Keratinocyte (primary cell): Measurements from ENCODE around the gene KLF8. TPM values are rescaled to one million over a fixed set of nuclear protein-coding genes. Genes with fewer than 3 reads are reported as not detected.

Experiments used
- DNase-seq: peaks from one replicate; pipeline ENCODE4 v3.0.0-alpha.2; 2011; ENCODE audit warnings: low read depth, missing footprints, low spot score
- FAIRE-seq: peaks from 2 replicates; lab custom pipeline; 2011; peaks lifted over from hg19 to GRCh38; lab: Jason Lieb, UNC
- H2AFZ ChIP-seq: 2 replicates; pipeline ENCODE4 v1.6.0; 2012; ENCODE audit warnings: low read length, control low read depth, inconsistent platforms; ENCODE audit not compliant: control insufficient read depth
- H3K27ac ChIP-seq: 2 replicates; pipeline ENCODE4 v1.5.1; 2011; ENCODE audit warnings: low read length; ENCODE audit not compliant: control insufficient read depth, insufficient read depth
- H3K27me3 ChIP-seq: 3 replicates; pipeline ENCODE4 v1.6.0; 2011; ENCODE audit warnings: low read length; ENCODE audit not compliant: control insufficient read depth, insufficient read depth; ENCODE audit errors: extremely low read depth
- H3K36me3 ChIP-seq, 2 experiments: 2 replicates in 1 of 2; 3 replicates in 1 of 2; pipeline ENCODE4 v1.5.1; 2011; ENCODE audit warnings: low read length in 2 of 2, mild to moderate bottlenecking in 1 of 2; ENCODE audit not compliant: control insufficient read depth in 2 of 2, insufficient read depth in 2 of 2; ENCODE audit errors: extremely low read depth in 1 of 2
- H3K4me1 ChIP-seq: 3 replicates; pipeline ENCODE4 v1.5.1; 2011; ENCODE audit warnings: low read length; ENCODE audit not compliant: control insufficient read depth, insufficient read depth; ENCODE audit errors: extremely low read depth
- H3K4me2 ChIP-seq: 3 replicates; pipeline ENCODE4 v1.6.0; 2011; ENCODE audit warnings: low read depth, low read length; ENCODE audit not compliant: control insufficient read depth, insufficient read depth; ENCODE audit errors: extremely low read depth
- H3K4me3 ChIP-seq, 3 experiments: fragments of 200-600 bp in 1 of 3; sonication (generic) in 1 of 3; 2 replicates in 2 of 3; 3 replicates in 1 of 3; pipeline ENCODE4 v1.5.1; 2011 to 2016; ENCODE audit warnings: low read length in 3 of 3, mild to moderate bottlenecking in 3 of 3, control low read depth in 2 of 3, inconsistent platforms in 1 of 3, low read depth in 1 of 3, mixed read lengths in 1 of 3, mixed run types in 1 of 3, moderate library complexity in 1 of 3; ENCODE audit not compliant: control insufficient read depth in 2 of 3, insufficient read depth in 2 of 3; ENCODE audit errors: extremely low read depth in 1 of 3
- H3K79me2 ChIP-seq: 2 replicates; pipeline ENCODE4 v1.6.0; 2012; ENCODE audit warnings: low read length; ENCODE audit not compliant: control insufficient read depth, insufficient read depth
- H3K9ac ChIP-seq: 3 replicates; pipeline ENCODE4 v1.6.0; 2011; ENCODE audit warnings: low read length; ENCODE audit not compliant: control insufficient read depth, insufficient read depth; ENCODE audit errors: extremely low read depth
- H3K9me1 ChIP-seq: 3 replicates; pipeline ENCODE4 v1.6.0; 2011; ENCODE audit warnings: low read length; ENCODE audit not compliant: control insufficient read depth, insufficient read depth; ENCODE audit errors: extremely low read depth
- H3K9me3 ChIP-seq: 2 replicates; pipeline ENCODE4 v1.5.1; 2012; ENCODE audit warnings: low read depth, low read length; ENCODE audit not compliant: control insufficient read depth
- H4K20me1 ChIP-seq: 3 replicates; pipeline ENCODE4 v1.6.0; 2011; ENCODE audit warnings: low read length; ENCODE audit not compliant: control insufficient read depth, insufficient read depth; ENCODE audit errors: extremely low read depth
- CTCF ChIP-seq, 3 experiments: IDR thresholded peaks in 1 of 3; conservative IDR thresholded peaks in 1 of 3; optimal IDR thresholded peaks in 1 of 3; 2 replicates in 2 of 3; 3 replicates in 1 of 3; pipeline versions ENCODE3 to v1.5.1; 2011; ENCODE audit warnings: low read length in 3 of 3, mild to moderate bottlenecking in 3 of 3, moderate library complexity in 2 of 3, control low read depth in 1 of 3, inconsistent platforms in 1 of 3; ENCODE audit not compliant: insufficient read depth in 2 of 3; ENCODE audit errors: extremely low read depth in 1 of 3
- EZH2 ChIP-seq: IDR thresholded peaks from one replicate; pipeline ENCODE4 v1.6.1; 2012; ENCODE audit warnings: inconsistent platforms, mild to moderate bottlenecking, low read length, moderate library complexity
- dilution Hi-C: fragments of 300-500 bp; cut with MboI; formaldehyde crosslinking; loops from one replicate; pipeline ENCODE4 v1.7.0; 2020; ENCODE audit warnings: low sequenced_read_pairs; ENCODE audit not compliant: extremely low pct_ligation_motif_present
- polyA plus RNA-seq, 5 experiments: library from polyadenylated mRNA; depleted of rRNA in 3 of 5; stranded (reverse) in 3 of 5; stranded (forward) in 1 of 5; unstranded in 1 of 5; fragments of >200 nt; gene quantifications; 1 replicate in 1 of 5; 2 replicates in 3 of 5; 3 replicates in 1 of 5; pipeline versions ENCODE4 v1.2.1 to v1.2.3, GENCODE V29; 2011 to 2012; ENCODE audit warnings: missing spikeins in 2 of 5, low read depth in 1 of 5, low replicate concordance in 1 of 5

The KLF8 gene
- polyA plus RNA-seq, 1 donor (not counting 4 experiments of a cell fraction or from before 2014, with no cell fraction given): 17.0 TPM

- Histone ChIP-seq H3K4me2 (no peak overlapping the region), H3K79me2 (no peaks in the 10 kb centered on the region), H3K9ac (no peak overlapping the region), H3K27me3 (no peaks in the 10 kb centered on the region), H3K9me3 (no peaks in the 10 kb centered on the region), H3K4me1 (no peaks in the 10 kb centered on the region), H3K36me3 (no peaks in the 10 kb centered on the region), H3K27ac (no peak overlapping the region), H3K4me3 (no peak overlapping the region), H4K20me1 (no peaks in the 10 kb centered on the region), H2AFZ (no peak overlapping the region), H3K9me1 (no peaks in the 10 kb centered on the region)
- dilution Hi-C loops: no loop called here
- FAIRE-seq (no peak), DNase-seq (no peak)
- TF ChIP-seq EZH2 (no peak), CTCF (optimal IDR thresholded peaks at IDR 0.05 in 1 of 3, IDR thresholded peaks at IDR 0.05 in 1 of 3, conservative IDR thresholded peaks at IDR 0.05 in 1 of 3; ENCODE audit: extremely low read depth in 1 of 3, insufficient read depth in 2 of 3, low read length in 3 of 3) (no peak)
Measured at GRCh38 chrX:56284269-56284668, 52.1 kb downstream of the KLF8 start.

GRCh38 chrX:56288608-56289007 is 56.5 kb downstream of the KLF8 start:
- Histone ChIP-seq H3K9ac (no peak overlapping the region), H3K27ac (no peak overlapping the region), H3K9me1 (no peaks in the 10 kb centered on the region), H3K79me2 (no peaks in the 10 kb centered on the region), H2AFZ (no peak overlapping the region), H3K9me3 (no peaks in the 10 kb centered on the region), H3K4me2 (no peak overlapping the region), H3K27me3 (no peaks in the 10 kb centered on the region), H3K4me3 (no peak overlapping the region), H4K20me1 (no peaks in the 10 kb centered on the region), H3K4me1 (no peaks in the 10 kb centered on the region), H3K36me3 (no peaks in the 10 kb centered on the region)
- FAIRE-seq (no peak), DNase-seq (no peak)
- TF ChIP-seq EZH2: no peak
- TF ChIP-seq CTCF (optimal IDR thresholded peaks at IDR 0.05 in 1 of 3, IDR thresholded peaks at IDR 0.05 in 1 of 3, conservative IDR thresholded peaks at IDR 0.05 in 1 of 3; ENCODE audit: extremely low read depth in 1 of 3, insufficient read depth in 2 of 3, low read length in 3 of 3): no peak
- dilution Hi-C loops: no loop called here
